Measurements from ENCODE around the gene HOTAIR. TPM values are rescaled to one million over a fixed set of nuclear protein-coding genes. Genes with fewer than 3 reads are reported as not detected.

The HOTAIR gene
- total and polyA plus RNA-seq, 4 donors, result 0.59 TPM; not detected in 3

- no peak for DNase-seq (ENCODE audit: low read depth in 4 of 6, low spot score in 6 of 6)
- WGBS (ENCODE audit: insufficient coverage), result 6% methylated on average over 19 of the region's 19 CpGs
- H3K4me1 ChIP-seq (ENCODE audit: control insufficient read depth, insufficient read depth, low read length), result peaks cover 86% of the 10 kb centered on the region
- no peaks in the 10 kb centered on the region for H3K9me3 ChIP-seq (ENCODE audit: control insufficient read depth, insufficient read depth, low read length)
- H3K36me3 ChIP-seq (ENCODE audit: control insufficient read depth, insufficient read depth, low read length), result peaks cover 13% of the 10 kb centered on the region
- peak overlapping the region; percentile 99 for H3K27ac ChIP-seq (ENCODE audit: low read depth, low read length)
- peak overlapping the region; percentile 94 for H3K4me3 ChIP-seq (ENCODE audit: low read depth, low read length)
- peaks cover 53% of the 10 kb centered on the region for H3K27me3 ChIP-seq (ENCODE audit: control insufficient read depth, insufficient read depth, low read length)
Measured at GRCh38 chr12:53994009-53994263, 19.2 kb upstream of the HOTAIR start.

GRCh38 chr12:53993162-53994008 lies 18.6 kb upstream of the HOTAIR start:
- DNase-seq (ENCODE audit: low read depth in 4 of 6, low spot score in 6 of 6), result no peak
- H3K4me1 ChIP-seq (ENCODE audit: control insufficient read depth, insufficient read depth, low read length), result peaks cover 88% of the 10 kb centered on the region
- H3K36me3 ChIP-seq (ENCODE audit: control insufficient read depth, insufficient read depth, low read length), result peaks cover 13% of the 10 kb centered on the region
- 31% methylated on average over 6 of the region's 18 CpGs for WGBS (ENCODE audit: insufficient coverage)
- H3K4me3 ChIP-seq (ENCODE audit: low read depth, low read length), result peak overlapping the region; percentile 94
- peak overlapping the region; percentile 99 for H3K27ac ChIP-seq (ENCODE audit: low read depth, low read length)
- H3K27me3 ChIP-seq (ENCODE audit: control insufficient read depth, insufficient read depth, low read length), result peaks cover 59% of the 10 kb centered on the region
- no peaks in the 10 kb centered on the region for H3K9me3 ChIP-seq (ENCODE audit: control insufficient read depth, insufficient read depth, low read length)

- Histone ChIP-seq H3K36me3 (ENCODE audit: control insufficient read depth, insufficient read depth, low read length) (peaks cover 13% of the 10 kb centered on the region), H3K4me1 (ENCODE audit: control insufficient read depth, insufficient read depth, low read length) (peaks cover 81% of the 10 kb centered on the region), H3K27me3 (ENCODE audit: control insufficient read depth, insufficient read depth, low read length) (peaks cover 66% of the 10 kb centered on the region), H3K4me3 (ENCODE audit: low read depth, low read length) (peak overlapping the region; percentile 94), H3K9me3 (ENCODE audit: control insufficient read depth, insufficient read depth, low read length) (no peaks in the 10 kb centered on the region), H3K27ac (ENCODE audit: low read depth, low read length) (peak overlapping the region; percentile 99)
- 54% methylated on average over 4 of the region's 7 CpGs for WGBS (ENCODE audit: insufficient coverage)
- DNase-seq (ENCODE audit: low read depth in 4 of 6, low spot score in 6 of 6), result no peak
Measured at GRCh38 chr12:53992377-53992889, 17.7 kb upstream of the HOTAIR start.

GRCh38 chr12:53991077-53991460 lies 16.3 kb upstream of the HOTAIR start:
- Histone ChIP-seq H3K9me3 (ENCODE audit: control insufficient read depth, insufficient read depth, low read length) (no peaks in the 10 kb centered on the region), H3K27me3 (ENCODE audit: control insufficient read depth, insufficient read depth, low read length) (peaks cover 71% of the 10 kb centered on the region), H3K36me3 (ENCODE audit: control insufficient read depth, insufficient read depth, low read length) (peaks cover 13% of the 10 kb centered on the region), H3K4me3 (ENCODE audit: low read depth, low read length) (peak overlapping the region; percentile 55), H3K4me1 (ENCODE audit: control insufficient read depth, insufficient read depth, low read length) (peaks cover 73% of the 10 kb centered on the region), H3K27ac (ENCODE audit: low read depth, low read length) (peak overlapping the region; percentile 99)
- WGBS (ENCODE audit: insufficient coverage), result 12% methylated on average over 8 of the region's 8 CpGs
- peak in 1 of 6 donors; percentile 11 for DNase-seq (ENCODE audit: low read depth in 4 of 6, low spot score in 6 of 6)

- peak in 2 of 6 donors; percentile 20 to 35 for DNase-seq (ENCODE audit: low read depth in 4 of 6, low spot score in 6 of 6)
- peak overlapping the region; percentile 99 for H3K27ac ChIP-seq (ENCODE audit: low read depth, low read length)
- H3K36me3 ChIP-seq (ENCODE audit: control insufficient read depth, insufficient read depth, low read length), result peaks cover 14% of the 10 kb centered on the region
- WGBS (ENCODE audit: insufficient coverage), result 9% methylated on average over 24 of the region's 27 CpGs
- peaks cover 72% of the 10 kb centered on the region for H3K4me1 ChIP-seq (ENCODE audit: control insufficient read depth, insufficient read depth, low read length)
- H3K4me3 ChIP-seq (ENCODE audit: low read depth, low read length), result peak overlapping the region; percentile 55
- peaks cover 75% of the 10 kb centered on the region for H3K27me3 ChIP-seq (ENCODE audit: control insufficient read depth, insufficient read depth, low read length)
- no peaks in the 10 kb centered on the region for H3K9me3 ChIP-seq (ENCODE audit: control insufficient read depth, insufficient read depth, low read length)
Measured at GRCh38 chr12:53990311-53991076, 15.7 kb upstream of the HOTAIR start.

GRCh38 chr12:53989227-53990113 lies 14.7 kb upstream of the HOTAIR start:
- Histone ChIP-seq H3K4me1 (ENCODE audit: control insufficient read depth, insufficient read depth, low read length) (peaks cover 69% of the 10 kb centered on the region), H3K27me3 (ENCODE audit: control insufficient read depth, insufficient read depth, low read length) (peaks cover 78% of the 10 kb centered on the region), H3K9me3 (ENCODE audit: control insufficient read depth, insufficient read depth, low read length) (no peaks in the 10 kb centered on the region), H3K36me3 (ENCODE audit: control insufficient read depth, insufficient read depth, low read length) (peaks cover 9% of the 10 kb centered on the region), H3K27ac (ENCODE audit: low read depth, low read length) (peak overlapping the region; percentile 99), H3K4me3 (ENCODE audit: low read depth, low read length) (peak overlapping the region; percentile 55)
- WGBS (ENCODE audit: insufficient coverage), result 13% methylated on average over 21 of the region's 28 CpGs
- DNase-seq (ENCODE audit: low read depth in 4 of 6, low spot score in 6 of 6), result peak in 2 of 6 donors; percentile 74 to 84

GRCh38 chr12:53988541-53989226 lies 13.9 kb upstream of the HOTAIR start:
- Histone ChIP-seq H3K9me3 (ENCODE audit: control insufficient read depth, insufficient read depth, low read length) (no peaks in the 10 kb centered on the region), H3K27me3 (ENCODE audit: control insufficient read depth, insufficient read depth, low read length) (peaks cover 78% of the 10 kb centered on the region), H3K27ac (ENCODE audit: low read depth, low read length) (peak overlapping the region; percentile 99), H3K36me3 (ENCODE audit: control insufficient read depth, insufficient read depth, low read length) (peaks cover 8% of the 10 kb centered on the region), H3K4me1 (ENCODE audit: control insufficient read depth, insufficient read depth, low read length) (peaks cover 70% of the 10 kb centered on the region), H3K4me3 (ENCODE audit: low read depth, low read length) (peak overlapping the region; percentile 55)
- no CpG with 5 or more reads among the region's 5 CpGs for WGBS (ENCODE audit: insufficient coverage)
- no peak for DNase-seq (ENCODE audit: low read depth in 4 of 6, low spot score in 6 of 6)

GRCh38 chr12:53987787-53988230 lies 13.1 kb upstream of the HOTAIR start:
- H3K36me3 ChIP-seq (ENCODE audit: control insufficient read depth, insufficient read depth, low read length), result peaks cover 8% of the 10 kb centered on the region
- H3K4me1 ChIP-seq (ENCODE audit: control insufficient read depth, insufficient read depth, low read length), result peaks cover 63% of the 10 kb centered on the region
- no peaks in the 10 kb centered on the region for H3K9me3 ChIP-seq (ENCODE audit: control insufficient read depth, insufficient read depth, low read length)
- 29% methylated on average over 1 of the region's 4 CpGs for WGBS (ENCODE audit: insufficient coverage)
- peaks cover 80% of the 10 kb centered on the region for H3K27me3 ChIP-seq (ENCODE audit: control insufficient read depth, insufficient read depth, low read length)
- DNase-seq (ENCODE audit: low read depth in 4 of 6, low spot score in 6 of 6), result no peak
- peak overlapping the region; percentile 88 for H3K4me3 ChIP-seq (ENCODE audit: low read depth, low read length)
- peak overlapping the region; percentile 99 for H3K27ac ChIP-seq (ENCODE audit: low read depth, low read length)

All from spinal cord (tissue), 10 donors.